ENCODE measurements around the gene C1RL. TPM values are rescaled to one million over a fixed set of nuclear protein-coding genes. Genes with fewer than 3 reads are reported as not detected.
A peak's percentile ranks its signal among the peaks of the same experiment; 100 is the strongest.

C1RL gene
- total RNA-seq: 10.5 TPM
- long read RNA-seq, partial matches to known transcripts: 0 of 5 reads
- long read RNA-seq, other reads (novel, unspliced or antisense): 3 of 5 reads

- intact Hi-C loops (cut with DNase I): loop anchor here (1.0 to 2.0 kb wide), 2 partner anchors 48 to 165 kb away; partner anchors contain the start of genes C12orf57 and C1S
- peak; percentile 94 for DNase-seq (ENCODE audit: low spot score)
These were observed at the start of gene C1RL for GRCh38 chr12:7108796-7109571. C1RL (minus strand) TSS chr12:7109214; CDS start chr12:7109180, 34 bp downstream.

- intact Hi-C loops (cut with DNase I): no loop called here
- no peak for DNase-seq (ENCODE audit: low spot score)
These were observed 48.4 kb upstream of the C1RL start for GRCh38 chr12:7157391-7157790.

GRCh38 chr12:7156259-7157197, 47.5 kb upstream of the C1RL start:
- intact Hi-C loops (cut with DNase I): no loop called here
- DNase-seq (ENCODE audit: low spot score): no peak

GRCh38 chr12:7155471-7156034, 46.5 kb upstream of the C1RL start:
- intact Hi-C loops (cut with DNase I): no loop called here

GRCh38 chr12:7154901-7155470, 46.0 kb upstream of the C1RL start:
- DNase-seq (ENCODE audit: low spot score): no peak
- intact Hi-C loops (cut with DNase I): no loop called here

More at GRCh38 chr12:7155471-7156034, 46.5 kb upstream of the C1RL start:
- no peak for DNase-seq (ENCODE audit: low spot score)

- intact Hi-C loops (cut with DNase I): no loop called here
- DNase-seq (ENCODE audit: low spot score): no peak
These were observed 45.0 kb upstream of the C1RL start for GRCh38 chr12:7154042-7154441.

GRCh38 chr12:7152818-7153217, 43.8 kb upstream of the C1RL start:
- intact Hi-C loops (cut with DNase I): no loop called here
- DNase-seq (ENCODE audit: low spot score): no peak

GRCh38 chr12:7151532-7151931, 42.5 kb upstream of the C1RL start:
- DNase-seq (ENCODE audit: low spot score): no peak
- intact Hi-C loops (cut with DNase I): no loop called here

GRCh38 chr12:7150841-7151240, 41.8 kb upstream of the C1RL start:
- intact Hi-C loops (cut with DNase I): no loop called here
- DNase-seq (ENCODE audit: low spot score): no peak

GRCh38 chr12:7150356-7150755, 41.3 kb upstream of the C1RL start:
- intact Hi-C loops (cut with DNase I): no loop called here
- DNase-seq (ENCODE audit: low spot score): no peak

GRCh38 chr12:7146906-7147305, 37.9 kb upstream of the C1RL start:
- intact Hi-C loops (cut with DNase I): no loop called here
- no peak for DNase-seq (ENCODE audit: low spot score)

GRCh38 chr12:7146228-7146627, 37.2 kb upstream of the C1RL start:
- no peak for DNase-seq (ENCODE audit: low spot score)
- intact Hi-C loops (cut with DNase I): no loop called here

GRCh38 chr12:7145671-7146070, 36.7 kb upstream of the C1RL start:
- intact Hi-C loops (cut with DNase I): no loop called here
- no peak for DNase-seq (ENCODE audit: low spot score)

GRCh38 chr12:7144414-7145120, 35.6 kb upstream of the C1RL start:
- DNase-seq (ENCODE audit: low spot score): no peak
- intact Hi-C loops (cut with DNase I): no loop called here

- intact Hi-C loops (cut with DNase I): no loop called here
- DNase-seq (ENCODE audit: low spot score): peak; percentile 53
These were observed 34.5 kb upstream of the C1RL start for GRCh38 chr12:7143564-7143963.

- intact Hi-C loops (cut with DNase I): no loop called here
- peak; percentile 46 for DNase-seq (ENCODE audit: low spot score)
These were observed 33.9 kb upstream of the C1RL start for GRCh38 chr12:7142809-7143465.

GRCh38 chr12:7142056-7142644, 33.1 kb upstream of the C1RL start:
- intact Hi-C loops (cut with DNase I): no loop called here
- DNase-seq (ENCODE audit: low spot score): no peak

- DNase-seq (ENCODE audit: low spot score): no peak
- intact Hi-C loops (cut with DNase I): no loop called here
These were observed 32.5 kb upstream of the C1RL start for GRCh38 chr12:7141351-7142005.

Data from cardiac septum (tissue), 1 donor.